HG02885 (cell line): Measurements from ENCODE around the gene PCDH18.
"Not testable (repeated sequence)": the region's sequence is repeated elsewhere in the genome, so short reads cannot be mapped to it uniquely, and the experiment has no call there.

Experiments
- ATAC-seq: cut with Tn5 transposase; IDR thresholded peaks from one replicate; pipeline ENCODE4 v1.9.1; 2021; ENCODE audit warnings: mild to moderate bottlenecking; ENCODE audit not compliant: unreplicated experiment, poor library complexity

The PCDH18 gene

GRCh38 chr4:137532869-137533236 is 559 bp upstream of the PCDH18 start:
- peak; percentile 29 for ATAC-seq

DNA sequence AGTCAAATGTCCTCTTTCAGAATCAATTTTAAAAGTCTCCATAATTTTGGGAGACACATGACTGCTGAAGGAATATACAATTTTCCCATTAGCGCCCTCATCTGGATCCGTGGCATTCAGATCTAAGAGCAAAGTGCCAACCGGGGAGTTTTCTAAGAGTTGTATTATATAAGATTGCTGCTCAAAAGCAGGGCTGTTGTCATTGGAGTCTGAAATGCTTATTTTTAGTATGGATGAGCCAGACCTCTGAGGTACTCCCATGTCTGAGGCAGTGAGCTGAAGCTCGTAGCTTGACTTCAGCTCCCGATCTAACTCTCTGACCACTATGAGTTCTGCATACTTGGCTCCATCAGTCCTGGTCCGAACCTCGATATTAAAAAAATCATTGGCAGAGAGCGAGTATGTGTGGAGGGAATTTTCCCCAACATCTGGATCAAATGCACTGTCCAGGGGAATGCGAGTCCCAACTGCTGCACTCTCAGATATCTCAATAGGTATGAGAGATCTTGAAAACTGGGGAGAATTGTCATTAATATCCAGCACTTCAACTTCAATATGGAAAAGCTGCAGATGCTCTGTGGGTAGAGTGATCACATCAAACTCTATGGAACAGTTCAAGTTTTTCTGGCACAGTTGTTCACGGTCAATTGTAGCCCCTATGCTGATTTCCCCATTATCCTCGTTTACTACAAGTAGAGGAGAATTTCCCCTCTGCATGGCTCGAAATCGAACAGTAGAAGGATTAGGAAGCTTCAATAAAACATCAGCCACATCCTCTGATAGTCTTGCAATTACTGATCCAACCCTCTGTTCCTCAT is 917 bp downstream of the PCDH18 start:
- ATAC-seq: peak; percentile 5

DNA sequence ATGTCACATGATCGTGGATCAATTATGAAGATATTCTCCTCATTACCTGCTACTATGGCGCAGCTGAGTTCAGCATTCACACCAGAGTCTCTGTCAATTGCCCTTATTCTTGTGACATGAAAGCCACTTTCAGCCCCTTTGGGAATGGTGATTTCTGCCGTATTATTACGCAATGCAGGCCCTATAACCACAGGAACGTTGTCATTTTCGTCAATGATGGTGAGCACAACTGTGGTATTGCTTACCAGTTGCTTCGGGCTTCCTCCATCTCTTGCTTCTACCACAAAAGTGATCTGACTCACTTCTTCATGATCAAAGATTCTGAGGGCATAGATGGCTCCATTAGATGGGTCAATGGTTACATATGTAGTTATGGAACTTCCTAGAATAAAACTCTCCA is 2.1 kb downstream of the PCDH18 start:
- no peak for ATAC-seq

DNA sequence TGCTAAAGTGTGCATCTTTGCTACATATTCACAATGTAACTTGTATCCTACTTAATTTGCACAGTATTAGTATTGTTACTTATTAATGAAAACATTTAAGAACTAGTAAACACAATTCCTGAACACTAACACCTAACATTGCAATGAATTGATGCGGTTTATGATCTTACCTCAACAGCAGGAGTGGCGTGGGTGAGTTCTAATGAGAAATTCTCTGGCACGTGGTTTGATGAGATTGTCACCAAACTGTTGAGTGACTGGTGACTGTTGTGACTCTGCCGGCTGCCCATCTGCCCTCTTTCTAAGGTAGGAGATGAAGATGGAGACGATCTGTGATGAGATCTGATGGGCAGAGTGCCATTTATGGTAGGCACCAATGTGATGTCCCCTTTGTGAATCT is 2.9 kb downstream of the PCDH18 start:
- no peak for ATAC-seq

GRCh38 chr4:137528673-137529072 is 3.6 kb downstream of the PCDH18 start:
- ATAC-seq: no peak

GRCh38 chr4:137526681-137527080 is 5.6 kb downstream of the PCDH18 start:
- no peak for ATAC-seq

- no peak for ATAC-seq
Measured at GRCh38 chr4:137524725-137525369, 7.4 kb downstream of the PCDH18 start.

- no peak for ATAC-seq
Measured at GRCh38 chr4:137523329-137523728, 9.0 kb downstream of the PCDH18 start.

- no peak for ATAC-seq
Measured at GRCh38 chr4:137521053-137521452, 11.2 kb downstream of the PCDH18 start.

GRCh38 chr4:137519406-137519805 is 12.9 kb downstream of the PCDH18 start:
- no peak for ATAC-seq

- ATAC-seq: not testable (repeated sequence)
Measured at GRCh38 chr4:137517323-137517722, 15.0 kb downstream of the PCDH18 start.

- no peak for ATAC-seq
Measured at GRCh38 chr4:137514406-137515111, 17.7 kb downstream of the PCDH18 start.

GRCh38 chr4:137510557-137511265 is 21.6 kb downstream of the PCDH18 start:
- no peak for ATAC-seq

- no peak for ATAC-seq
Measured at GRCh38 chr4:137509855-137510282, 22.4 kb downstream of the PCDH18 start.

GRCh38 chr4:137502339-137503129 is 29.8 kb downstream of the PCDH18 start:
- ATAC-seq: no peak

DNA sequence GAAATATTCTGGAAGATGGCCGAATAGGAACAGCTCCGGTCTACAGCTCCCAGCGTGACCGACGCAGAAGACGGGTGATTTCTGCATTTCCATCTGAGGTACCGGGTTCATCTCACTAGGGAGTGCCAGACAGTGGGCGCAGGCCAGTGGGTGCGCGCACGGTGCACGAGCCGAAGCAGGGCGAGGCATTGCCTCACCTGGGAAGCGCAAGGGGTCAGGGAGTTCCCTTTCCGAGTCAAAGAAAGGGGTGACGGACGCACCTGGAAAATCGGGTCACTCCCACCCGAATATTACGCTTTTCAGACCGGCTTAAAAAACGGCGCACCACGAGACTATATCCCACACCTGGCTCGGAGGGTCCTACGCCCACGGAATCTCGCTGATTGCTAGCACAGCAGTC is 36.0 kb downstream of the PCDH18 start:
- not testable (repeated sequence) for ATAC-seq

DNA sequence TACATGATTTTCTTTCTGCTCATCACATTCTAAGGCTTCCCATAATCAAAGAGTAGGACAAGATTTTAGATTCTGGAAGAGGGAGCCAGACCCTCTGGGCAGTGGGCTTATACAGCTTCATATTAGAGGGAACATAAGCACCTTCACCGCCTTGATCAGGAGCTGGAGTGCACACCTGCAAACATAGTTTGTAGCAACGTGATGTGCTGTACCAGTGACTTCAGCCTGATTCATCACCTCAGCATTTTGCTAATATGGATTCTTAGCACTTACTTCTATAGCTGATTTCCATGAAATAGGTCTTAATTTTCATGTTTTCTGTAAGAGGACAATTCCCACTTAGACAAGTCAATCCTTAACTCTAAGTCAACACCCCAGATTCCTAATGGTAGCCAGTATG is 36.7 kb downstream of the PCDH18 start:
- ATAC-seq: no peak

- not testable (repeated sequence) for ATAC-seq
Measured at GRCh38 chr4:137483313-137483959, 48.9 kb downstream of the PCDH18 start.

DNA sequence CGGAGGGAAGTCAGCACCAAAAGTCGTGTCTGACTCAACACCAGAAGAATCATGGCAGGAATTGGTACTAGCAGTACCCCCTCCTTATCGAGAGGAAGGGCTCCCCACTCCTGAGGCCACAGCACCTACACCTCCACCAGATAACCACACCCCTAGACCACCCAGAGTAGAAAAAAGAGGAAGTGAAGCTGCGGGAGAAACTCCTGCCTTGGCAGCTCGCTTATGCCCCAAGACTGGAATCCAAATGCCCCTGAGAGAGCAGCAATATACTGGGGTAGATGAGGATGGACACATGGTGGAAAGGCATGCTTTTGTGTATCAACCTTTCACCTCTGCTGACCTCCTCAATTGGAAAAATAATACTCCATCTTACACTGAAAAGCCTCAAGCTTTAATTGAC is 52.6 kb downstream of the PCDH18 start:
- ATAC-seq: not testable (repeated sequence)
